Fibroblast of skin of left quadriceps (primary cell): Measurements from ENCODE around the gene DLGAP1.
A peak's percentile ranks its signal among the peaks of the same experiment; 100 is the strongest.

Experiments
- DNase-seq, 2 experiments: peaks; one replicate each; pipeline ENCODE4 v3.0.0-alpha.2; 2013; ENCODE audit warnings: low read depth in 2 of 2

DLGAP1 gene

DNA sequence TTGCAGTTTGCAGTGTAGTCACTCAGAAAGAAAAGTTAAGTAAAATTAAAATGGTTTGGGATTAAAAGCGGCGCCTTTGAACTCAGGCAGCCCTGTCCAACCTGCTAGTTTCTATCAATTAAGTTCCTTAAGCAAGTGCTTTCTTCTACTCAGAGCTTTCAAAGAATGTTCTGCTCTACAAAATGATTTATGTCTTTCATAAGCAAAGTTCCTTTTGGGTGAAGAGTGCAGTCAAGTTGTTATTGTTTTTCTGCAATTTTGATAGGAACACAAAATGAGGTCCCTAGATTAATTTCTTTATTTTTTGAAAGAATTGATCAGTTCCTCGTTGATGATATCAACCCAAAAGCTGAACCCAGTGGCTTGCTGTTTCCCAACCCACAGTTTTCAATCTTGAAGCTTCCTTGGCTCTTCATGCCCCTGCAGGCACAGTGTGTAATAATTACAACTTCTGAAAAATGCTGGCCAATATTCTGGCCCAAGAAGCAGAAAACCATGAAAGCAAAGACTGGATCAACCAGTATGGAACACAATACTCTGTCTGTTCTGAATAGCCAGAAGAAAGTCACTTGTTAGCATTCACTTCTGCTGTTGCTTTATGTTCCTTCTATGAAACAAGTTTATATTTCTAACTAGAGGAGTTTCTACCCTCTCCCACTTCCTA is 916.0 kb downstream of the DLGAP1 start:
- no peak for DNase-seq

DNA sequence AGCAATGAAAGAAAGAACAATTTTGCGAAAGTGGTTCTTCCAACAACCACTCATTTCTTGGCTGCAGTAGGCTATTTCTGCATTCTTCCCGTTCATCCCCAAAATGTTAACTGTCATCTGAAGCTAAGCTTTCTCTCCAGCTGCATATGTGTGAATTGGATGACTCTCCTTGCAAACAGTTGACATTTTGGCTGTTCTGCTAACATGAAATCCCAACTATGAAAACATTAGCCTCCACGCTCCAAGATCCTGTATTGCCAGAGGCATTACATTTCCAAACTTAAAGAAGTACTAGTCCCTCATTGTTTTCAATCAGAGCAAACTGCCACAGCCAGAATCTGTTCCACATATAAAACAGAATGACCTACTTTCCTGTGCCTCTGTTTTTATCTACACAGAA is 916.7 kb downstream of the DLGAP1 start:
- no peak for DNase-seq

GRCh38 chr18:3530807-3531206 is 924.3 kb downstream of the DLGAP1 start:
- DNase-seq, result no peak

GRCh38 chr18:3529601-3530000 is 925.5 kb downstream of the DLGAP1 start:
- no peak for DNase-seq

DNA sequence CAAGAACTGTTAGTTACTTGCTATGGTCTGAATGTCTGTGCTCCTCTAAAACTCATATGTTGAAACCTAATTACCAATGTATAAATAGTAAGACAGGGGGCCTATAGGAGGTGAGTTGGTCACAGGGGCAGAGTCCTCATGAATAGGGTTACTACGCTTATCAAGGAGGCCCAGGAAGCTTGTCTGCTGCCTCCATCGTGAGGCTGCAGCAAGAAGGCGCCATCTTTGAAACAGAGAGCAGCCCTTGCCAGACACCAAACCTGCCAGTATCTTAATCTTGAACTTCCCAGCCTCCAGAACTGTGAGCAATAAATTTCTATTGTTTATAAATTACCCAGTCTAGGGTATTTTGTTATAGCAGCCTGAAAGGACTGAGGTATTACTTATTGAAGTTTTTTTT is 926.0 kb downstream of the DLGAP1 start:
- DNase-seq, result no peak

DNA sequence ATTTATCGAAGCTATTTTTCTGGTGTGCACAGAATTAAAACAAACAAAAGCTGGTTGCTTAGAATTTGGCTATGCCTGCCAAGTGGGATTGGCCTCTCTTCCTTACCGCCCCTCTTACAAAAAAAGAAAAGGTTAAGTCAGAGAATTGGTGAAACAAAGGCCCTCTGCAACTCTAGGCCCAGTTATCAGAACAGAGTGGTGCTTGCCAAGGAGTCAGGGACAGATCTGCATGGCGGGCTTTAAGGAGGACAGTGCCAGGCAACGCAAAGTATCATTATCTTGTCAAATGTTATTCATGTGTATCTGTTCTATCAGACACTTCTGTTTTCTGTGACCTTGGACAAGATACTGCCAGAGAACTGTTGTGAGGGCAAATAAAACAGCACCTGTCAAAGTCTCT is 926.9 kb downstream of the DLGAP1 start:
- DNase-seq, result no peak

DNA sequence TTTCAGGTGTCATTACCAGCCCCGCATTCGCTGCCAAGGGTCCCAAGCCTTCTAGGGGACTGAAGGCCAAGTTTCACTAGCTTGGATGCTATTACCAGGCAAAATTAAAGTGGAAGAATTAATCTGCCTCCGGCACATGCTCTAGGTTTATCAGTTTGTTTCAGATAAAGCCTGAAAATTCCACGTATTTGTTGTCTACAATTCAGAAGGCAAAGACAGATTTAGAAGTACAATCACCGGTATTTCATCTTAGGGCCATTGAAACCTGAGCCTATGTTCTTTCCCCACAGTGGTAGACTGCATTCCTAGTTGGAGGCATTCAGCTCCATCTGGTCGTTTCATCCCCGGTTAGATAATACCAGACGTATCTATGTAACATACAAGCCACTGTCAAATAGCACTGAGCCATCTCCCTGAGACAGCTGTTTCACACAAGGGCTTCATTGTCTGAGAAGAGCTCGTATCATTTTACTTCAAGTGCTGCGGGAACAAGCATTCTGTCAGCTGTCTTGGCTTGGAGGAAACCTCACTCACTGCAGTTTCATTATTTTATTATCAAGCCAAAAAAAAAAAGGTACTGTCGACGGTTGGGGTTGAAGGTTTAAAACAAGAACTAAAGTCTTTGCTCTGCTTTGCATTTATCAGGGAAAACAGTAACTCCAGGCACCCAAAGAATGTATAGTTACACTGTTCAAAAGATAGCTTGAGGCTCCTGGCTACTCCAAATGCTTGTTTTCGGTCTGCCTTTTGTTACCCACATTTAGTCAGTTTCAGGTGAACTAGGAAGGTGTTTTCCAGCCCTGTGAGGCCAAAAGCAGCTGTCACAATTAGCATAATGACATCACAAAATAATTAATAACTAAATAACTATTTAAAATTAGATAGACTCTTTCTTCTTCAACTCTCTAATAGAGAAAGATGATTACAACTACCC is 928.4 kb downstream of the DLGAP1 start:
- DNase-seq, result peak; percentile 44 to 53

DNA sequence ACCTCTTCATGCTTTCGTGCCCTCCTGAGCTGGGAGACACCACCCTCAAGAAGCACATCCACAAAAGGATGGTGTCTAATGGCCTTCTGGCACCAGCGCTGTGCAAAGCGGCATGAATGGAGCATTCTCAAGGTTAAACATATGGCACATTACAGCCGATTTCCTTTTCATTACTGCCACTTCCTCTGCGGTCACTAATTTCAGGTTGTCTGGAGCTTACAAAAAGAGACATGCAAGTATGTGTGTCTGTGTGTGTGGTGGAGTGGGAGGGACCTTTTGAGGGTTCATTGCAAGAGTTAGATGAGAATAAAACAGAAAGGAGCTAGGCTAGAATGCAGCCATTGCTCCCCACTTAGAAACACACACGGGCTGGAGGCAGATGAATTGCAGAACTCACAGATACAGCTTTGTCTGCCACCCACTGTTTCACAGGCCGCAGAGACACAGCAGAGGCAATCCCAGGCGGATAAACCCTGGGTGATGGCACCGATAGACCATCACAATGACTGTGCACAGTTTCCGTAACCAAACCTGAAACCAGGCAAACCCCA is 929.2 kb downstream of the DLGAP1 start:
- peak; percentile 12 to 18 for DNase-seq

- no peak for DNase-seq
Measured at GRCh38 chr18:3524706-3525105, 930.4 kb downstream of the DLGAP1 start.

DNA sequence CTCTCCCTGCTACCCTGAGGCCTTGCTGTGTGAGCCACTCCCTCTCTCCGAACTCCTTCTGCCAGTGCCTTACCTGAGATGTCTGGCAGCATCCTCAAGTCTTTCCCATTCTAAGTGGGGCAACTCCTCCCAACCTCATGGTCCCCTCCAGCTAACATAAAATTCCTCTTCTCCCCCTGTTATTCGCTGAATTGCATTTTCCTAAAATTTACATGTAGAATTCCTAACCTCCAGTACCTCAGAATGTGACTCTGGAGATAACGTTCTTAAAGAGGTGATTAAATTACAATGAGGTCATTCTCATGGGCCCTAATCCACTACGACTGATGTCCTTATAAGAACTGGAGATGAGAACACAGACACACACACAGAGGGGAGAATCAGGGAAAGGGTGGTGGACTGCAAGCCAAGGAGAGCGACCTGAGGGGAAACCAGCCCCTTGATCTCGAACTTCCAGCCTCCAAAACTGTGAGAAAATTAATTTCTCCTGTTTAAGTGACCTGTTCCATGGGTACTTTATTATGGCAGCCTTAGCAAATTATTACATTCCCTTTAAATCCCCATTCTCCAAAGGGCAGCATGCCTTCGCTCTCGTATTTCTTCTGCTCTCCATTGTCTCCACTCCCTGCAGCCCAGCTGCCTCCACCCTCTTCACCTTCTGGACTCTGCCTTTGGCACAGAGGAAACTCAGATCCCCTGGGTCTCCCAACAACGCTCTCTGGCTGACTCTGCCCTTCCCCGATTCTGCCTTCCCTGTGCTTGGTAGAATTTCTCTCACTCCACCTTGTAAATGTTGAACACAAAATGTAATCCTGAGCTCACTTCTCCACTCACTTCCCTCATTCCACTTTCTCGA is 934.6 kb downstream of the DLGAP1 start:
- DNase-seq, result no peak

DNA sequence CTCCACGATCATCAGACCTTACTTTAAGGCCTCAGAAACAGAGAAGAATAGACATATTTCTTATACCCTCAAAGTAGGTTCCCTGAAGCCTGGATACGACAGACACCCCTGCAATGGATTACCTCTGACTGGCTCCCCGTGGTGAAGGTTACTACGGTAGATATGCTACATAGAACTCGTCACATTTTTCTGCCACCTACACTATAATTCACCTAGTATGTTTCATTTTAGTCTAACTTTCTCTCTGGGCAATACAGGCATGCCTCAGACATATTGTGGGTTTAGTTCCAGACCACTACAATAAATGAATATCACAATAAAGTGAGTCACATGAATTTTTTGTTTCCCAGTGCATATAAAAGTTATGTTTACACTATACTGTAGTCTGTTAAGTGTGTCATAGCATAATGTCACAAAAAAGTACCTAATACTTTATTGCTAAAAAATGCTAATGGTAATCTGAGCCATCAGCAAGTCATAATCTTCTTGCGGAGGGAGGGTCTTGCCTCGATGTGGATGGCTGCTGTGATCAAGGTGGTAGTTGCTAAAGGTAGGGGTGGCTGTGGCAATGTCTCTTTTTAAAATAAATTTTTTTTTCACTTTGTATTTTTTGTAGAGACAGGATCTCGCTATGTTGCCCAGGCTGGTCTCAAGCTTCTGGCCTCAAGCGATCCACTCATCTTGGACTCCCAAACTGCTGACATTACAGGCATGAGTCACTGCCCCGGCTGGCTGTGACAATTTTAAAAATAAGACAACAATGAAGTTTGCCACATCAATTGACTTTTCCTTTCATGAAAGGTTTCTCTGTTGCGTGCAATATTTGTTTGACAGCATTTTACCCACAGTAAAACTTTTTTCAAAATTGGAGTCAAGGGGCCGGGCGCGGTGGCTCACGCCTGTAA is 940.5 kb downstream of the DLGAP1 start:
- no peak for DNase-seq

DNA sequence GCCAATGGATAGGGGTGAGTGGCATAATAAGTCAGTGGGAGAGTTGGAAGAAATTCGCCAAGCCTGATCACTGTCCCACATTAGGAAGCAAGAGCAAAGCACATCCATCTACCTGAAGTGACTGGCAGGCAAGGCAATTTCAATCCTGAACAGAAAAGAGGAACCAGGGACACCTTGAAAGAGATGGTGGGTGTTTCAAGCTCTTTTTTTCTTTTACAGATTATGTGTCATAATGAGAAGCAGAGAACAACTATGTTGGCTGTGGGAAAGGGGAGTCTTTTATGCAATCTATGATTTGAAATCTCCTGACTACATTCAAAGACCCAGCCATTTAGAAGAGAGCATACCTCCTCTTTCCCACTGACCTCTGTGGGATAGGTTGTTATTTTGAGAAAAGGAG is 941.6 kb downstream of the DLGAP1 start:
- no peak for DNase-seq

- DNase-seq, result peak; percentile 62 to 63
Measured at GRCh38 chr18:3511980-3512379, 943.1 kb downstream of the DLGAP1 start.

DNA sequence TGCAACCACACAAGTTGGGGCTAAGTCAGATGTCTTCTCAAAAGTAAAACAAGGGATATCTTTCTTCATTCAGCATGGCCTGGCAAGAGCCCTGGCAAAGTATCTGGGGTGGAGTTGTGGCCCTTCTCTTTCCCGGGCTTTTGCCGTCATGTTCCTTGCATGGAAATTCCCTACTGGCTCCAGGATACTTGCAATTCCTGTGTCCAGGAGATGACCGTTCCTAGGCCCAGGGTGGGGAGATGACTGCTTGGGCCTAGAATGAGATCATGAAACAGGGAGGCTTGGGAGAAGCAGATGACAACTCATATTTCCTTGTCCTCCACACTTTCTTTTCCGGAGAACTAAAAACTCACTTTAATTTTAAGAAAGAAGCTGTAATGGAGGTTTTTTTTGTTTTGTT is 944.2 kb downstream of the DLGAP1 start:
- DNase-seq, result no peak

DNA sequence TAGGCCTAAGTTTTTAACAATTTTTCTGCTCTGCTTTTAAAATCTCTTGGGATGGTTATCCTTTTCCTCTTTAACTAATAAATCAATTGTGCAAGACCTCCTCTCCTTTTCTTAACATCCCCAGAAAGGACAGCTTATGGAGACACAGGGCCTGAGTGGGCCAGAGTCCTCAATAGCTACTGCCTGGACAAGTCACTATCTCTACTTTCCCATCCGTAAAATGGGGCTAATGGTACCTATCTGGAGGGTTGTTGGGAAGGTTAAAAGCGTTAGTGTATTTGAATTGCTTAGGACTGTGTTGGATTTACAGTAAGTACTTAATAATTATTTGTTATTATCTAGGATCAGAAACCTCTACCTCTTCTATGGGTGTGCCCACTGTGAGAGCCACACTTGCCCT is 945.1 kb downstream of the DLGAP1 start:
- no peak for DNase-seq

DNA sequence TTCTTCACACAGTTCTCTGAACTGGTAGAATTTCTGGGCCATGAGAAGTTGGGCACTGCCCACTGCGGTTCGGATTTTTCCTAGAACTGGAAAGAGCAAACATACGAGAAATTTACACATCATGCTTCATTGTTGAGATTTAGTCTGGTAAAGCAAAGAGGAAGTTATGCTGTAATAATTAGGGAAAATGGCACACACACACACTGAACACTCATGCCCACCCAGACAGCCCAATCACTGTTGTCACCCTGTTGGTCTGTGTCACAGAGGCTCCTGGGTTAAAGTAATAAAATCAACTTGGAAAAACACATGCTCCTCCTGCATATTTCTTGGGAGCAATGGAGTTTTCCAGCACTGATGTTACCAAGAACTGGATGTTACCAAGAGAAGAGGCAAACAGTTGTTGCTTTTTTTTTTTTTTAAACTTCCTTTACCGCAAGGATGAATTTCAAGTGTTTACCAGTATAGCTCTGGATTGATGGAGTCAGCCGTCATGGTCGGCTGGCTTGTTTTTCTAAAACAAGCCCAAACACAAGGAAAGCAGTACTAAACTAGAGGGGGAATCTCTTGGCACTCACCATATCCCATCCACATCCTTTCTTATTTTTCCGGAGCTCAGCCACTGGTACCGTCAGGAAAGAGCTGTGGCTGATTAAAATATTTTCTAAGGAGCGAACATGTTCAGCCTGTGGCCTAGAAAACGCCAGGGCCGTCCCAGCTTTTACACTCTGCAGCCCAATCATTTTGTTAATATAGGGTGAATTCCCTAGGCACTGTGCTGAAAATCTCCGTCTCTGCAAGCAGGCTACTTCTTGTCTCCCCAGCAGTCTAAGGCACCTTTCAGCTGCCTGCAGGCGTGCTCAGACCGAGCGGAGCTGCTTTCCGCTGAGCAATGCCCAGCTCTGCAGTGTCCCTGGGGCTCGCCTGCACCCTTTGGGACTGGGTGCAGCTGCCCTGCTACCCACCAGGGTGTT is 946.2 kb downstream of the DLGAP1 start:
- no peak for DNase-seq

GRCh38 chr18:3504637-3505036 is 950.5 kb downstream of the DLGAP1 start:
- DNase-seq, result no peak

DNA sequence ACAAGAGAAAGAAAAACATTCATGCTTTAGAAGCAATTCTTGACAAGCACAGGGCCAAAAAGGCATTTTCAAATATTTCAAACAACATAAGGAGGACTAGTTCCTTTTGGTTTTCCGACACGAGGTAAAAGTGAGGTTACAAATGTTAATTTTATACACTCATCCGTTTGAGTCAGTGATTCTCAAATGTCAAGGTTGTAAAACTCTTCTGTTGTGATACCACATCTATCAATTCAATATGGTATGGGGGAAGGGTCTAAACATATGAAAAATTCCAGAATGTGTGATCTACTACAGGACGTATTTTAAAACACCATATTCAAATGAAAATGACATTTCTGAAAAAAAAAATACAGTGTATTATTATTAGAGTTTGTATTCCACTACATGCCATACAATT is 952.5 kb downstream of the DLGAP1 start:
- no peak for DNase-seq

GRCh38 chr18:3500016-3500415 is 955.1 kb downstream of the DLGAP1 start:
- DNase-seq, result no peak

DNA sequence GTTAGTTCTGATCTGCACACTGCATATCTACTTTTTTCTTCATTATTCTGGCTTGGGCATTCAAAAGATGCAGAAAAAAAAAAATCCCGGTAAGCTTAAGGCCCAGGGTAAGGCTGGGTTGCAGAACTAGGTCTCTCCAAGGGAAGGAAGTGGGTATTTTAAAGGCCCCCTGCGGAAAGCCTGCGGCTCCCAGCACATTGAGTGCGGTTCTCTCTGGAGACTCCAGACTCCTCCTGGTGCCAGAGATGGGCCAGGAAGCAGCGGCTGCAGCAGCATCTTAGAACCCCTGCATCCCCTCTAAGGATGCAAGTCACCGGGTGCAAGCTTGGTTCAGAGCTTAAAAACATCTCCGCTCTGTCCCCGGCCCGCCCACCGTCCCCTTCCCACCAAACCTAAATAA is 955.6 kb downstream of the DLGAP1 start:
- no peak for DNase-seq
